GM21381 (cell line): ENCODE results near the gene KIF22.
"Not testable (repeated sequence)": the region's sequence is repeated elsewhere in the genome, so short reads cannot be mapped to it uniquely, and the experiment has no call there.

Experiments used
- ATAC-seq: cut with Tn5 transposase; IDR thresholded peaks from one replicate; pipeline ENCODE4 v1.9.1; 2021; ENCODE audit warnings: mild to moderate bottlenecking, moderate library complexity; ENCODE audit not compliant: unreplicated experiment

The KIF22 gene

DNA sequence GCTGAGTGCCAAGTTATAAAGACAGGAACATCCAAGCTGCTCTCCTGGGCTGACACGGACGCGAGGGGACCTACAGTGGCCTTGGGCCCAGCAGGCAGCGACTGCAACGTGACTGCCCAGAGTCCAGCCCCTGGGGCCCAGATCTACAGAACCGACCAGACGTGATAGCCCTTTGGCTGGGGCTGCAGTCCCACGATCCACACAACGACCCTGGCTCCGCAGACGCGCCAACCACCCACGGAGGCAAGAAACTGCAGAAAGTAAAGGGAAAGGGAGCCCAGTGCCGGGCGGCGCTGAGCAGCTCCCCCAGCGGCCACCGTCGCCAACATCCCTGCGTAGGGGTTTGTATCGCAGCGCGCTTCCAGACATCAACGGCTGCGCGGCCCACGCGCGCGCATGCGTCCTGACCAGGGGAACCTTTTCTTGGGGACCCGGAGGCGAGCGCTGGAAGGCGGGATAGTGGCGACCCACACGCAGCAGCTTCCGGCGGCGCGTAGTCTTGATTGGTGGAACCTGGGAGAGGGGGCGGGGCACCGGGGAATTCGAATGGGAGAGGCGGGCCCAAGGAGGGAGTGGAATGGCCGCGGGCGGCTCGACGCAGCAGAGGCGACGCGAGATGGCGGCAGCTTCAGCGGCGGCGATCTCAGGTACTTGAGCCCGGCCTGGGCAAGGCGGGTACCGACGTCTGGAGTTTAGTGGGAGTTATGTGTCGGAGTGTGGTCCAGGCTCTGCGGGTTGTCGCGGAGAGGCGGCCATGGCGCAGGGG, at the start of gene KIF22:
TSS of gene KIF22 (plus strand) at position 569 of the 766 bp plus-strand sequence. CDS start at position 578, 9 bp downstream.
- ATAC-seq = peak; percentile 96

DNA sequence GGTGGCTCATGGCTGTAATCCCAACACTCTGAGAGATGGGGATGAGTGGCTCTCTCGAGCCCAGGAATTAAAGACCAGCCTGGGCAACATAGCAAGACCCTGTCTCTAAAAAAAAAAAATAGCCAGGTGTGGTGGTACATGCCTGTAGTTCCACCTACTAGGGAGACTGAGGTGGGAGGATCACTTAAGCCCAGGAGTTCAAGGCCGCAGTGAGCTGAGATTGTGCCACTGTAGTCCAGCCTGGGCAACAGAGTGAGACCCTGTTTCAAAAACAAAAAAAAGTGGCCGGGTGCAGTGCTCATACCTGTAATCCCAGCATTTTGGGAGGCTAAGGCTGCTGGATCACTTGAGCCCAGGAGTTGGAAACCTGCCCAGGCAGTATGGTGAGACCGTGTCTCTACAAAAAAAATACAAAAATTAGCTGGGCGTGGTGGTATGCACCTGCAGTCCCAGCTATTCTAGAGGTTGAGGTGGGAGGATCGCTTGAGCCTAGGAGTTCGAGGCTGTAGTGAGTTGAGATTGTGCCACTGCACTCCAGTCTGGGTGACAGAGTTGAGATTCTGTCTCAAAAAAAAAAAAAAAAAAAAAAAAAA, 47.8 kb upstream of the KIF22 start:
- ATAC-seq = no peak

- no peak for ATAC-seq
Observed at GRCh38 chr16:29743475-29743826, 47.1 kb upstream of the KIF22 start.

GRCh38 chr16:29743827-29744531, 46.6 kb upstream of the KIF22 start:
- no peak for ATAC-seq

DNA sequence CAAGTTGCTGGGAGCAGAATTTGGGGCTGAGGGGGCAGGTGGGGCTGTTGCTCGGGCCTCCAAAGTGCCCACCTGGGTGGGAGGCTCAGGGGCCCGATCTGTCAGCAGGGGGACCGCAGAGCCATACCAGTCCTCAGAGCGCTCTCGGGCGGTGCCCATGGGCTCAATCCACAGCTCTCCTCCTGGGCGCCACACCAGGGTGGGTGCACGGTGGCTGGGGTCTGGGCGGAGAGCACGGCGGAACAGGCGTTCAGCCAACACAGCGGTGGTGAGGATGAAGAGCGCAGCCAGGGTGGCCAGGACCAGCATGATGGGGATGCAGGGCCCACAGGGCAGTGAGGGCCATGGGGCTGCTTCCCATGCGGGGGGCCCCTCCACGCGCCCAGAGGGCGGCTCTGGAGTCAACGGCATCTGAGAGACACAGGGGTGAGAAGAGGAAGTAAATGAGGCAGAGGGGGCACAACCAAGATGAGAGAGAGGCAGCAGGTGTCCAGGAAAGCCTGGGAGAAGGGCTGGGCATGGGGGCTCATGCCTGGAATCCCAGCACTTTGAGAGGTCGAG, 45.9 kb upstream of the KIF22 start:
- no peak for ATAC-seq

- ATAC-seq = peak; percentile 27
Observed at GRCh38 chr16:29745121-29745852, 45.3 kb upstream of the KIF22 start.

DNA sequence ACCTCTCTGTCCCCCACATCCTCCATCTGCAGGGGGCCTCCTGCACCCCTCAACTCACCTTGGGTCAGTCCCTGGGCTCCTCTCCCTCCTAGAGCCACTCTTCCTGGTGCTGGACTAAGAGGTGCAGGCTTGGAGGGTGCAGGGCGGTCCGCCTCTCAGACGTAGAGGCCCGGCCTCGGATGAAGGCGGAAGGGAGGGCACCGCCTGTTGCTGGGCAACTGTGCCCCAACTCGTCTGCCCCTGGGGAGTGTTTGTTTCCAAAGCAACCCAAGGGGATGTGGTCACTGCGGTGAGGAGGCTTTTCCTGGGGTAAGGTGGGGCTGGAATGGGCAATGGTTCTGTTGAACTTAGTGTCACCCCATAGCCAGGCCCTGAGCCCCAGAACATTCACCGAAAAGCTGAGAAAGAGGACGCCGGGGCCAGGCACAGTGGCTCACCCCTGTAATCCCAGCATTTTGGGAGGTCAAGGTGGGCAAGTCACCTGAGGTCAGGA, 44.7 kb upstream of the KIF22 start, which contains the start of gene C16orf54:
TSS of gene C16orf54 (minus strand) at position 138 of the 493 bp plus-strand sequence. CDS start 1,039 bp downstream, outside the sequence.
- peak; percentile 80 for ATAC-seq

DNA sequence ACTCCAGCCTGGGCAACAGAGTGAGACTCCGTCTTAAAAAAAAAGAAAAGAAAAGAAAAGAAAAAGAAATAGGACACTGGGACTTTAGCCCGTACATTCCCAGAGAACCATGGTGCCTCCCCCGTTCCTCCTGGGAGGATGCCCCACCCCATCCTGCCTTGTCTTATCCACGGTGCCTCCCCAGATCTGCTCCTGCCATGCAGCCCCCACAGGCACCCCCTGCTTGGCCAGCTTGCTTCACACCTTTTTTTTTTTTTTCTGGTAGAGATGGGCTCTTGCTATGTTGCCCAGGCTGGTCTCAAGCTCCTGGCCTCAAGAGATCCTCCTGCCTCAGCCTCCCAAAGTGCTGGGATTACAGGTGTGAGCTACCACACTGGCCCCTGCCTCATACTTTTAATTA, 44.0 kb upstream of the KIF22 start:
- ATAC-seq = not testable (repeated sequence)

DNA sequence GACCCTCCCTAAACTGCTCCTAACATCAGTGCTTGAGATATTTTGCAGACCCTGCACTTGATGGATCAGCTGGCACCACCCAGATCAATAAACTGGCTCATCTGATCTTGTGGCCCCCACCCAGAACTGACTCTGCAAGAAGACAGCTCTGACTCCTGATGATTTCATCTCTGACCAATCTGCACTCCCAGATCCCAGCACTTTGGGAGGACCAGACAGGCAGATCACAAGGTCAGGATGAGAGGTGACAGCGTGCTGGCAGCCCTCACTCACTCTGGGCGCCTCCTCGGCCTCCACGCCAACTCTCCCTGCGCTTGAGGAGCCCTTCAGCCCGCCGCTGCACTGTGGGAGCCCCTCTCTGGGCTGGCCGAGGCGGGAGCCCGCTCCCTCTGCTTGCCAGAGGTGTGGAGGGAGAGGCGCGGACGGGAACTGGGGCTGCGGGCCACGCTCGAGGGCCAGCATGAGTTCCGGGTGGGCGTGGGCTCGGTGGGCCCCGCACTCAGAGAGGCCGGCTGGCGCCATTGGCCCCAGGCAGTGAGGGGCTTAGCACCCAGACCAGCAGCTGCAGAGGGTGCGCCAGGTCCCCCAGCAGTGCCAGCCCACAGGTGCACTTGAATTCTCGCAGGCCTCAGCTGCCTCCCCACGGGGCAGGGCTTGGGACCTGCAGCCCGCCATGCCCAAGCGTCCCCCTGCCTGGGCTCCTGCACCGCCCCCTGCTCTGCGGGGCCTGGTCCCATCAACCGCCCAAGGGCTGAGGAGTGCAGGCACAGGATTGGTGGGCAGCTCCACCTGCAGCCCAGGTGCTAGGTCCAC, 42.4 kb upstream of the KIF22 start:
- ATAC-seq = no peak

- ATAC-seq = not testable (repeated sequence)
Observed at GRCh38 chr16:29748760-29749149, 41.8 kb upstream of the KIF22 start.

GRCh38 chr16:29753516-29753915, 37.0 kb upstream of the KIF22 start:
- no peak for ATAC-seq

- no peak for ATAC-seq
Observed at GRCh38 chr16:29756654-29757053, 33.9 kb upstream of the KIF22 start.

DNA sequence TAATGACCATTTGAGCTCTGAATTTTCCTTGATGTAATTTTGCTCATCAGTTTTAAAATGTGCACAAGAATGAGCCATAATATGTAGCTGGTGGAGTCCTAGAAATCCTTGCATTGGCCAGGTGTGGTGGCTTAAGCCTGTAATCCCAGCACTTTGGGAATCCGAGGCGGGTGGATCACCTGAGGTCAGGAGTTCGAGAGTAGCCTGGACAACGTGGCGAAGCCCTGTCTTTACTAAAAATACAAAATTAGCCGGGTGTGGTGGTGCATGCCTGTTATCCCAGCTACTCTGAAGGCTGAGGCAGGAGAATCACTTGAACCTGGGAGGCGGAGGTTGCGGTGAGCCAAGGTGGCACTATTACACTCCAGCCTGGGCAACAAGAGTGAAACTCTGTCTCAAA, 33.5 kb upstream of the KIF22 start:
- not testable (repeated sequence) for ATAC-seq

DNA sequence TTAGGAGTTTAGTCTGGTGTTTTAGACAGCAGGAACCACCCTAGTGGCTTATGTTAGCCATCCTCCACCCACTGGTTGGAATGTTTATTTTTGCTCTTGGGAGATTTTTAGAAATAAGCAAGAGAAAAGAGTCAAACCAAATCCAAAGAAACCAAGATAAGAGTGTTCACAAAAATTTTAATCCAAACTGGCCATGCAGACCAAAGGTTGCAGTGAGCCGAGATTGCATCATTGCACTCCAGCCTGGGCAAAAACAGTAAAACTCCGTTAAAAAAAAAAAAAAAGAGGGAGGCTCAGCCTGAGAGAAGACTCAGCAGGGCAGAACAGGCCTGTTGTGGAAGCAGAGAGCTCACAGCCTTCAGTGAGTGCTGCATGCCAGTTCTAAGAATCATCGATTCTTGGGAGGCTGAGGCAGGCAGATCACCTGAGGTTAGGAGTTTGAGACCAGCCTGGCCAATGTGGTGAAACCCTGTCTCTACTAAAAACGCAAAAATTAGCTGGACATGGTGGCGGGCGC, 32.5 kb upstream of the KIF22 start:
- no peak for ATAC-seq

DNA sequence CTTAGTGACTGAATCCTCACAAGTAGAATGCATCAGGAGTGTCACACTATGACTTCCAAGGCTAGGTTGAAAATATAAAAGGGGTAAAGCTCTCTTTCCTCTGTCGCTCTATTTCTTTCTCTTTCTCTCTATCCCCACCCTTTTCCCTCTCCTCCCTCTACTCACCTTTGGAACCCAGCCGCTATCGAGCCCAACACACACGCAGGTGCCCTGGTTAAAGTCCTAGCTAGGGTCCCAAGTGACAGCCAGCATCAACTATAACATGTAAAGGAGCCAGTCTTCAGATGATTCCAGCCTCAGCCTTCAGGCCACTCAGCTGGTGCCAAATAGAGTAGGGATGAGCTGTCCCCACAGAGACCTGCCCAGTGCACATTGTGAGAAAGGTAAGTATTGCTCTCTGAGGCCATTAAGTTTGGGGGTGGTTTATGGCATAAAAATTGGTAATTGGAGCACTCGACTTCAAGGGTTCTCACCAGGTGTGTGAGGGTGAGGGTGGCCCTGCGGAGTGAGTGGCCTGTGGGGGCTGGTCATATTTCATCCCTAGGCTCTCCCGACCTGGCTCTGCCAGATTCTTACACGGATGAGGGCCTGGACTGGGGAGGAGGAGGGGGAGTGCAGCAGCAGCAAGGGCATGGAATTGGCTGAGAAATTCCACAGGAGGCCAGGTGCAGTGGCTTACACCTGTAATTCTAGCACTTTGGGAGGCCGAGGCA, 29.8 kb upstream of the KIF22 start:
- no peak for ATAC-seq

DNA sequence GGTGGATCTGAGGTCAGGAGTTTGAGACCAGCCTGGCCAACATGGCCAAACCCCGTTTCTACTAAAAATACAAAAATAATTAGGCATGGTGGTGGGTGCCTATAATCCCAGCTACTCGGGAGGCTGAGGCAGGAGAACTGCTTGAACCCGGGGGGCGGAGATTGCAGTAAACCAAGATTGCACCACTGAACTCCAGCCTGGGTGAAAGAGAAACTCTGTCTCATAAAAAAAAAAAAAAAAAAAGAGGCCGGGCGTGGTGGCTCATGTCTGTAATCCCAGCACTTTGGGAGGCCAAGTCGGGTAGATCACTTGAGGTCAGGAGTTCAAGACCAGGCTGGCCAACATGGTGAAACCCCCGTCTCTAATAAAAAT, 29.3 kb upstream of the KIF22 start:
- ATAC-seq = not testable (repeated sequence)

DNA sequence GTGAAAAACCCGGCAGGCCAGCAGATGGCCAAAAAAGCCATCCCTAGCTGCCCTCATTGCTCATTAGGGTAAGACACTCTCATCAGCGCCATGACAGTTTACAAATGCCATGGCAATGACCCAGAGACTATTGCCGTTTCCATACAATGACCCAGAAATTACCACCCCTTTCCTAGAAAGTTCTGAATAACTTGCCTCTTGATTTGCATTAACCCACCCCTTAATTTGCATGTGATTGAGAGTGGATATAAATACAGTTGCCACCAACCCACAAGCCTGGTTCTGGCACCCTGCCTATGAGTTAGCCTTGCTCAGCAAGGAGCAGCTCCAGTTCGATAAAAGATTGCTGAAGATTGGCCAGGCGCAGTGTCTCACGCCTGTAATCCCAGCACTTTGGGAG, 28.7 kb upstream of the KIF22 start:
- ATAC-seq = no peak

DNA sequence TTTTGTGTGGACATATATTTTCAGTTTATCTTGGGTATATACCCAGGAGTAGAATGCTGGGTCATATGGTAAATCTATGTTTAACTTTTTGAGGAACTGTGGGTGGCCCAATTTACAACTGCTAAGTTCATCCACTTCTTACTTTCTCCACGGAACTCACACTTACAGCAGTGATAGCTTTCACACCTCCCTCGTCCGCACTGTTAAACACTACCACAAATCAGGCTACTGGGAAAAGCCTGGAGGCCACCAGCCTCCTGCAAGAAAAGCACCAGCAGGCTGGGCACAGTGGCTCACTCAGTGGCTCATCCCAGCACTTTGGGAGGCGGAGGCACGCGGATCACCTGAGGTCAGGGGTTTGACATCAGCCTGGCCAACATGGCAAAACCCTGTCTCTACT, 27.2 kb upstream of the KIF22 start:
- no peak for ATAC-seq
